ES-I3 (cell line): ENCODE measurements around the gene KIFAP3.
"Not testable (repeated sequence)": the region's sequence is repeated elsewhere in the genome, so short reads cannot be mapped to it uniquely, and the experiment has no call there.

ENCODE experiments used
- H3K36me3 ChIP-seq: 2 replicates; pipeline ENCODE4 v1.6.1; 2013; ENCODE audit warnings: mild to moderate bottlenecking, low read length, control low read depth, moderate library complexity; ENCODE audit not compliant: insufficient read depth
- H3K4me1 ChIP-seq: 2 replicates; pipeline ENCODE4 v1.6.1; 2013; ENCODE audit warnings: mild to moderate bottlenecking, control low read depth, low read length; ENCODE audit not compliant: insufficient read depth
- H3K9ac ChIP-seq: 2 replicates; pipeline ENCODE4 v1.6.1; 2013; ENCODE audit warnings: low read depth, mild to moderate bottlenecking, low read length, moderate library complexity
- H3K9me3 ChIP-seq: 2 replicates; pipeline ENCODE4 v1.6.1; 2013; ENCODE audit warnings: mild to moderate bottlenecking, low read length, moderate library complexity; ENCODE audit not compliant: control insufficient read depth, insufficient read depth

KIFAP3 gene

DNA sequence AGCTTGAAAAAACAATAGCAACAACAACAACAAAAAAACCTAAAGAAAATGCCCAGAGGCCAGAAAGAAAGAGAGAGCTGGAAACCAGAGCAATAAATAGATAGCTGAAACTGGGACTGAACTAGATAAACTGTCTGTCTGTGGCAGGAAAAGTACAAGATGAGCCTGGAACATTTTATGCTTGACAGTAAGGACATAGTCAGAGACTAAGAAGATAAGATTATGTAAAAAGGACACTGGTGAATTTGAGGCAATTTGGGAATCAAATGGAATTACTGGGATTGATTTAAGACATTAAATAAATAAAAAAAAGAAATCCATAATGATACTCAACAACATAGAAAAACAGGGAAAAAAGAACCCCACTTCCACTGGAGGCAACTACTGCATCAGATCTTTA lies 1.7 kb upstream of the KIFAP3 start:
- H3K9me3 ChIP-seq = no peaks in the 10 kb centered on the region; the same call in 1 of the 2 replicates
- no peaks in the 10 kb centered on the region for H3K36me3 ChIP-seq
- no peaks in the 10 kb centered on the region for H3K4me1 ChIP-seq
- no peak overlapping the region for H3K9ac ChIP-seq

DNA sequence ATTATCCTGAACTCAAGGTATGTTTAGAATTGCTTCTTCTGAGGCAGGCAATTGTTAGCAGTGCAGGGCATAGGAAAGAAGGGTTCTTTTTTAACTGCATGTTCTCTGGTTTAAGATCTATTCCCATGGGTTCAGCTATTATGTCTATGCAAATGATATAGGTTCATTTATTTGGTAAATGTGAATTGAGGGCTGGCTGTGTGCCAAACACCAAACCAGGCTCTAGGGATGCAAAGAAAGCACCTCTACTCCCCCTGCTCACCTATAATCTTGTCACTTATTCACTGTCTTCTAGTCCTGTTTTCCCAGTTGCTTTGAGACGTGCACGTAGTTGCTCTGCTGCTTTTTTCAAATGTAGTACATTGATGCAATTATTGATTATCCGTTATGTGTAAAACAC lies 691 bp upstream of the KIFAP3 start:
- Histone ChIP-seq H3K9ac (peak overlapping the region; percentile 67; the same call in 1 of the 2 replicates), H3K4me1 (no peaks in the 10 kb centered on the region), H3K9me3 (no peaks in the 10 kb centered on the region; the same call in 1 of the 2 replicates), H3K36me3 (no peaks in the 10 kb centered on the region)

DNA sequence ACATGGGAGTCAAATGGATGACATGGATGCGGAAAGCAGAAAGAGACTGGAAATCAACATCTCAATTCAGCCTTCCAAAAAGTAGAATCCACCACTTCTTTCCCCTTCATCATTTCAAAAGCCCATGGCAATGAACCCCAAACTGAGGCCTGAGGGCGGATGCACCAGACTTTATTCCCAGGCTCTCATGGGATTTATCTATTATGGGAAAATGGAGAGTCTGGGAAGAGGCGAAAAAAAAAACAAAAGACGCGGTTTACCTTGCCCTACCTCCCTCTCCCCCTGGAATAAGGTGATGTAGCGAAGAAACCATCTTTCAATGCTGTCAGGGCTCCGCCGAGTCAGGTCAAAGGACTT lies 624 bp downstream of the KIFAP3 start:
- H3K4me1 ChIP-seq = no peaks in the 10 kb centered on the region
- peak overlapping the region; percentile 67; the same call in 1 of the 2 replicates for H3K9ac ChIP-seq
- no peaks in the 10 kb centered on the region for H3K36me3 ChIP-seq
- no peaks in the 10 kb centered on the region; the same call in 1 of the 2 replicates for H3K9me3 ChIP-seq

DNA sequence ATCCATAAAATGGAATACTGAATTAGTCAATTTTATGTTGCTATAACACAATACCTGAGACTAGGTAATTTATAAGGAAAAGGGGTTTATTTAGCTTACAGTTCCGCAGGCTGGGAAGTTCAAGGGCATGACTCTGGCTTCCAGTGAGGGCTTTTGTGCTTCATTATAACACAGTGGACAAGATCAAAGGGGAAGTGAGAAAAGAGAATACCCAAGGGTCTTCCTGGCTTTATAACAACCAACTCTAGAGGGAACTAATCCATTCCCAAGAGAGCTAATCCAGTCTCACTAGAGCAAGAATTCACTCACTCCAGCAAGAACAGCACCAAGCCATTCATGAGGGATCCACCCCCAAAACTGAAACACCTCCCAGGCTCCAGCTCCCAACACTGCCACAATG lies 3.1 kb downstream of the KIFAP3 start:
- no peaks in the 10 kb centered on the region for H3K4me1 ChIP-seq
- H3K9ac ChIP-seq = no peak overlapping the region
- H3K36me3 ChIP-seq = no peaks in the 10 kb centered on the region
- H3K9me3 ChIP-seq = no peaks in the 10 kb centered on the region; the same call in 1 of the 2 replicates

DNA sequence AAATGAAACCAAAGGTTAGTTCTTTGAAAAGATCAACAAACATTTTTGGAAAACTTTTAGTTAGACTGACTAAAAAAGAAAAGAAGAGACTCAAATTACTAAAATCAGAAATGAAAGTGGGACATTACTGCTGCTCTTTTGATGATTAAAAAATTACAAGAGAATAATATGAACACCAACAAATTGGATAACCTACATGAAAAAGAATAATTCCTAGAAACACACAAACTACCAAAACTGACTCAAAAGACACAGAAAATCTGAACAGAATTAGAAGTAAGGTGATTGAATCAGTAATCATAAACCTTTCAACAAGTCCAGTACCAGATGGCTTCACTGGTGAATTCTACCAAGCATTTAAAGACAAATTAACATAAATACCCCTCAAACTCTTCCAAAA lies 5.6 kb downstream of the KIFAP3 start:
- Histone ChIP-seq H3K4me1 (no peaks in the 10 kb centered on the region), H3K9ac (no peak overlapping the region), H3K36me3 (no peaks in the 10 kb centered on the region), H3K9me3 (no peaks in the 10 kb centered on the region; the same call in 1 of the 2 replicates)

DNA sequence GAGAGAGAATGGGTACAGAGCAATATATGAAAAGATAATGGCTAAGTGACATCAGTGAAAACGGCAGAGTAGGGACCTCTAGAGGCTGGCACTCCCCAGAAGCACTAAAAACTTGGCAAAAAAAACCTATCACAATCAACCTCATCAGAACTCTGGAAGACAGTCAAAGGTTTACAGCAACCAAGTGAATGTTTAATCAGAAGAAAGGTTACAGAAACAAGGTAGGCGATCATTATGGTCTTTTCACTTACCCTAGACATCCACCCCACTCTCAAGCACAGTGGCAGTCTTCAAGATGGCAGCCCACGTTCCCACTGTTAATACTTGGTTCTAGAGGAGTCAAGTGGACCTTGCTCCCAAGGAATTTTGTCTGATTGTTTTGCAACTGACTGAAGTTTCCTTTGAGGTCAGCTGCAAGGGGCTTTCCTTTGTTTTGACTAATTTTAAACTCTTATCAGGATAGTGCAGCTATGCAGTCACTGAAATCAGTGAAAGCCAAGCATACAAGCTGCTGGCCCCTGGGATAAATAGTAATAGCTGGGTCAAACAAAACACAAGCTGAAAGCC lies 7.2 kb downstream of the KIFAP3 start:
- H3K9ac ChIP-seq = no peak overlapping the region
- H3K36me3 ChIP-seq = no peaks in the 10 kb centered on the region
- H3K4me1 ChIP-seq = no peaks in the 10 kb centered on the region
- no peaks in the 10 kb centered on the region; the same call in 1 of the 2 replicates for H3K9me3 ChIP-seq

DNA sequence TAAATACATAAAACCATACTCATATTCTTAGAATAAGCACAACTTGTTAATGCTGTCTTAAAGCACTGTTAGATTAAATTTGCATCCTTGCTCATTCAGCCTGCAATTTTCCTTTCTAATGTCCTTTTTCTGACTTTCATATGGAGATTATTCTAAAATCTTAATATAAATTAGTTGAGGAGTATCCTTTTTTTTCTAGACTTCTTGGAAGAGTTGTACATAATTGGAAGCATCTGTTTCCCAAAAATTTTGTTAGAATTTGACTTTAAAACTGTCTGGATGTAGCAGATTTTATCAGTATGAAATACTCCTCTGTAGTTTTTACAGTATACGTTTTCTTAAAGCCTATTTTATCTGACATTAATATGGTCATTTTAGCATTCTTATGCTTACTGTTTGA lies 9.7 kb downstream of the KIFAP3 start:
- H3K9ac ChIP-seq = no peak overlapping the region
- no peaks in the 10 kb centered on the region for H3K36me3 ChIP-seq
- no peaks in the 10 kb centered on the region for H3K4me1 ChIP-seq

DNA sequence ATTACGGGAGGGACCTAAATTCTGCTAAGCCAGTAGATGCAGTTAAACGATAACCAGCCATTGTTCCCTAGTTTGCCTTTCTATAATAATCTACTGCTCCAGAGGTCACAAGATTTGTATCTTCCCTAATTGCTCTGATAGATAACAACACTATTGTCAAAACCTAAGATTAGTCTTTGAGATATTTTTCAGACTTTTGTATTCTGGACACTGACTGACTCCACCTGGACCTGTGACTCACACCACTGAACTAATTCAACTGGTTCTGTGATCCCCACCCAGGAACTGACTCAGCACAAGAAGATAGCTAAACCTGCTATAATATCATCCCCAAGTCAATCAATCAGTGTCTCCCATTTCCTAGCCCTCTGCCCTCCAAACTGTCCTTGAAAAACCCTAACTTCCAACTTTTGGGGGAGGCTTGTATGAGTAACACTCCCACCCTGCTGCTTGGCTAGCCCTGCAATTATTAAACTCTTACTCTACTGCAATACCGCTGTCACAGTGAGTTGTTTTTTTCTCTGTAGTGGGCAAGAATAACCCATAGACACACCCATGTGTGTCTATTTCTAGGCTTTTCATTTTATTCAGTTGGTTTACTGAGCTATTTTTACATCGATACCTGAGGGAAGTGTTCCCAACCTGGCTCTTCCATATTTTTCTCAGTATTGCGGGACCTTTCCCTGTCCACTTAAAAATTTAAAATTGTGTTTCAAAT lies 11.2 kb downstream of the KIFAP3 start:
- Histone ChIP-seq H3K4me1 (no peaks in the 10 kb centered on the region), H3K36me3 (no peaks in the 10 kb centered on the region), H3K9ac (no peak overlapping the region; the same call in 1 of the 2 replicates), H3K9me3 (no peaks in the 10 kb centered on the region)

More for the DNA sequence above, 9.7 kb downstream of the KIFAP3 start:
- no peaks in the 10 kb centered on the region for H3K9me3 ChIP-seq

DNA sequence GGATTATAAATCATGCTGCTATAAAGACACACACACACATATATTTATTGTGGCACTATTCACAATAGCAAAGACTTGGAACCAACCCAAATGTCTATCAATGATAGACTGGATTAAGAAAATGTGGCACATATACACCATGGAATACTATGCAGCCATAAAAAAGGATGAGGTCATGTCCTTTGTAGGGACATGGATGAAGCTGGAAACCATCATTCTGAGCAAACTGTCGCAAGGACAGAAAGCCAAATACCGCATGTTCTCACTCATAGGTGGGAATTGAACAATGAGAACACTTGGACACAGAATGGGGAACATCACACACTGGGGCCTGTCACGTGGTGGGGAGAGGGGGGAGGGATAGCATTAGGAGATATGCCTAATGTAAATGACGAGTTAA lies 12.8 kb downstream of the KIFAP3 start:
- H3K36me3 ChIP-seq, H3K9ac ChIP-seq, H3K9me3 ChIP-seq, H3K4me1 ChIP-seq: not testable (repeated sequence)

DNA sequence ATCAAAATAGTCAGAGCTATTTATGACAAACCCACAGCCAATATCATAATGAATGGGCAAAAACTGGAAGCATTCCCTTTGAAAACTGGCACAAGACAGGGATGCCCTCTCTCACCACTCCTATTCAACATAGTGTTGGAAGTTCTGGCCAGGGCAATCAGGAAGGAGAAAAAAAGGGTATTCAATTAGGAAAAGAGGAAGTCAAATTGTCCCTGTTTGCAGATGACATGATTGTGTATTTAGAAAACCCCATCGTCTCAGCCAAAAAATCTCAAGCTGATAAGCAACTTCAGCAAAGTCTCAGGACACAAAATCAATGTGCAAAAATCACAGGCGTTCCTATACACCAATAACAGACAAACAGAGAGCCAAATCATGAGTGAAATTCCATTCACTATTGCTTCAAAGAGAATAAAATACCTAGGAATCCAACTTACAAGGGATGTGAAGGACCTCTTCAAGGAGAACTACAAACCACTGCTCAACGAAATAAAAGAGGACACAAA lies 14.4 kb downstream of the KIFAP3 start:
- not testable (repeated sequence) for H3K4me1 ChIP-seq, H3K9me3 ChIP-seq, H3K9ac ChIP-seq, H3K36me3 ChIP-seq

DNA sequence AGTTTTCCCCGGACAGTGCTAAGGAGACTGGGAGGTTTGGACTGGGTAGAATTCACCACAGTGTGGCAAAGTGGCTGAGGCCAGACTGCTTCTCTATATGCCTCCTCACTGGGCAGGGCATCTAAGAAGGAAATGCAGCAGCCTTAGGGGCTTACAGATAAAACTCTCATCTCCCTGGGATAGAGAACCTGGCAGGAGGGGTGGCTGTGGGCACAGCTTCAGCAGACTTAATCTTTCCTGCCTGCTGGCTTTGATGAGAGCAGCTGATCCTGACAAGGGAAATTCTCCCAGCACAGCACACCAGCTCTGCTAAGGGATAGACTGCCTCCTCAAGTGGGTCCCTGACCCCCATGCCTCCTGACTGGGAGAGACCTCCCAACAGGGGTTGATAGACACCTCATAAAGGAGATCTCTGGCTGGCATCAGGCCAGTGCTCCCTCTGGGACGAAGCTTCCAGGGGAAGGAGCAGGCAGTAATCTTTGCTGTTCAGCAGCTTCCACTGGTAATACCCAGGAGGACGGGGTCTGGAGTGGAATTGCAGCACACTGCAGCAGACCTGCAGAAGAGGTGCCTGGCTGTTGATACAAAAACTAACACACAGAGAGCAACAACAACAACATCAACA lies 25.2 kb downstream of the KIFAP3 start:
- Histone ChIP-seq H3K9ac (no peak overlapping the region), H3K9me3 (no peaks in the 10 kb centered on the region), H3K4me1 (no peaks in the 10 kb centered on the region), H3K36me3 (no peaks in the 10 kb centered on the region)

DNA sequence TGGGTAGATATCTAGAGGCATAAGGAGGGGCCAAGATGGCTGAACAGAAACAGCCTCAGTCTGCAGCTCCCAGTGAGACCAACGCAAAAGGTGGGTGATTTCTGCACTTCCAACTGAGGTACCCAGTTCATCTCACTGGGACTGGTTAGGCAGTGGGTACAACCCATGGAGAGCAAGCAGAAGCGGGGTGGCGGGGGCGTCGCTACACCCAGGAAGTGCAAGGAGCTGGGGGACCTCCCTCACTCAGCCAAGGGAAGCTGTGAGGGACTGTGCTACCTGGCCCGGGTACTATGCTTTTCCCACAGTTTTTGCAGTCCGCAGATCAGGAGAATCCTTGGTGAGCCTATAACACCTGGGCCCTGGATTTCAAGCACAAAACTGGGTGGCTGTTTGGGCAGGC lies 26.0 kb downstream of the KIFAP3 start:
- Histone ChIP-seq H3K36me3 (no peaks in the 10 kb centered on the region), H3K4me1 (no peaks in the 10 kb centered on the region), H3K9ac (no peak overlapping the region), H3K9me3 (no peaks in the 10 kb centered on the region)

DNA sequence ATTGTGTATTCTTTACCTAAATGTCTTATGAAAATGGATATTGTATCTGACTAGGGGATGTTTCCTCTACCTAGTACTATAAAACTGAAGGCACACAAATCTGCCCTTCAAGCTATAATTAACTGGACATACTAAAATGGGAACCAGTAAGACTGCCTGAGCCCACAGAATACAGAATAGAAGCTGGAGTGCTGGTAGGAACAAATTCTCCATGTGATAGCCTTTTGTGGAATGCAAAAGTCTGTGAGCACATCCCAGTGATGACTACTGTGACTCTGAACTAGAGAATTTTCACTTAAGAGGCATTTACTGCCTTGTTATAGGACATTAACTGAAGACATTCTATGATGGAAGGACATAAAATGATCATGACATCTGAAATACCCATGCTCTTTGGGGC lies 30.3 kb downstream of the KIFAP3 start:
- Histone ChIP-seq H3K9ac (no peak overlapping the region), H3K4me1 (no peaks in the 10 kb centered on the region), H3K36me3 (no peaks in the 10 kb centered on the region), H3K9me3 (no peaks in the 10 kb centered on the region)

DNA sequence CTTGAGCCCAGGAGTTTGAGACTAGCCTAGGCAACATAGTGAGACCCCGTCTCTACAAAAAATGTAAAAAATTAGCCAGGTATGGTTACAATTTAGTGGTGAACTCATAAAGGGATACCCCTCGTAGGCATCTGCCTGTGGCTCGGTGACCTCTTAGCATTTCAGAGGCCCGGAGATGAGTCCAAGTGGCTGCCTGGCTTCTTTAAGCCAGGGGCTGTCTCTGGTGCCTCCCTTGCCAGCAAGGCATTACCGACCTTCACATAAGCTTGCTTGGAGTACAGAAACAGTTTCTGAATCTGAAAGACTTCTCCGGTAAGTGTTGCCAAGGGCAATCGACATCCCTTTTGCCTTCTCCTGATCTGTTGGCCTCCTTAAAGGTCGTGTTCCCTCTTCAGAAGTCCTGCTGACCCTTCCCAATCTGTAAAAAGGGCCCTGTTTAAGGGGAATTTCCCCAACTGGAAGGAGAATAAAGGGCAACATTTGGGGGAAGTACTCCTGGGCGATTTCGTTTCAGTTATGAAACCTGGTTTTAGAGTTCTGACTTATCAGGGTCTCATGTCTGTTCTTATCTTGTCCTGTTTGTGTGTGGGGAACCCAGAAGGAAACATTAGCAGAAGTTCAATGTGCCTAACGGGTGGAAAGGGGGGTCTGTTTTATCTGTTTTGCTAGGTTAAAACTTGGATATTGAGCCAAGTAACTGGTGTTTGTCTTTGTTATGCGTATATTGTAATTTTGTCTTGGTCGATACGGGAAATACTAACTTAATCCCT lies 32.9 kb downstream of the KIFAP3 start:
- Histone ChIP-seq H3K4me1 (no peaks in the 10 kb centered on the region), H3K9me3 (no peaks in the 10 kb centered on the region), H3K36me3 (no peaks in the 10 kb centered on the region), H3K9ac (no peak overlapping the region)
